Activated T-helper 1 cell treated with anti-CD3 and anti-CD28 coated beads, Interleukin-12 subunit alpha, Interleukin-12 subunit beta, Interleukin-2, Interleukin-4 antibody, amounts not matched to agents 30 ng/mL and 10 ng/mL and 1 ng/mL, durations not matched to agents 14 hours and 24 hours and 36 hours (primary cell): Measurements from ENCODE around the gene EXOC3L1. TPM values are rescaled to one million over a fixed set of nuclear protein-coding genes. Genes with fewer than 3 reads are reported as not detected.

Experiments
- DNase-seq: peaks from one replicate; pipeline ENCODE4 v3.0.0; 2021; ENCODE audit warnings: low spot score
- H3K27ac Mint-ChIP-seq: one replicate; pipeline ENCODE4 v1.8.0; 2021; ENCODE audit warnings: mild to moderate bottlenecking, mixed read lengths
- H3K27me3 Mint-ChIP-seq: one replicate; pipeline ENCODE4 v1.8.0; 2022; ENCODE audit warnings: mild to moderate bottlenecking, moderate library complexity, mixed read lengths; ENCODE audit not compliant: insufficient read depth
- H3K36me3 Mint-ChIP-seq: one replicate; pipeline ENCODE4 v1.8.0; 2021; ENCODE audit warnings: low read depth, mixed read lengths
- H3K4me1 Mint-ChIP-seq: one replicate; pipeline ENCODE4 v1.8.0; 2021; ENCODE audit warnings: low read depth, mixed read lengths
- H3K4me3 Mint-ChIP-seq: one replicate; pipeline ENCODE4 v1.8.0; 2021; ENCODE audit warnings: mild to moderate bottlenecking, moderate library complexity, mixed read lengths
- H3K9me3 Mint-ChIP-seq: one replicate; pipeline ENCODE4 v1.8.0; 2021; ENCODE audit warnings: mixed read lengths
- intact Hi-C: fragments of 100-400 bp; cut with micrococcal nuclease; formaldehyde crosslinking; loops from one replicate; pipeline ENCODE4 v1.15.1; 2024
- total RNA-seq: library from RNA; stranded (reverse); gene quantifications from 2 replicates; pipeline ENCODE4 v1.2.3, GENCODE V29; 2022

The EXOC3L1 gene
- total RNA-seq, 1 donor from 2014 or later, result 0.34 TPM

DNA sequence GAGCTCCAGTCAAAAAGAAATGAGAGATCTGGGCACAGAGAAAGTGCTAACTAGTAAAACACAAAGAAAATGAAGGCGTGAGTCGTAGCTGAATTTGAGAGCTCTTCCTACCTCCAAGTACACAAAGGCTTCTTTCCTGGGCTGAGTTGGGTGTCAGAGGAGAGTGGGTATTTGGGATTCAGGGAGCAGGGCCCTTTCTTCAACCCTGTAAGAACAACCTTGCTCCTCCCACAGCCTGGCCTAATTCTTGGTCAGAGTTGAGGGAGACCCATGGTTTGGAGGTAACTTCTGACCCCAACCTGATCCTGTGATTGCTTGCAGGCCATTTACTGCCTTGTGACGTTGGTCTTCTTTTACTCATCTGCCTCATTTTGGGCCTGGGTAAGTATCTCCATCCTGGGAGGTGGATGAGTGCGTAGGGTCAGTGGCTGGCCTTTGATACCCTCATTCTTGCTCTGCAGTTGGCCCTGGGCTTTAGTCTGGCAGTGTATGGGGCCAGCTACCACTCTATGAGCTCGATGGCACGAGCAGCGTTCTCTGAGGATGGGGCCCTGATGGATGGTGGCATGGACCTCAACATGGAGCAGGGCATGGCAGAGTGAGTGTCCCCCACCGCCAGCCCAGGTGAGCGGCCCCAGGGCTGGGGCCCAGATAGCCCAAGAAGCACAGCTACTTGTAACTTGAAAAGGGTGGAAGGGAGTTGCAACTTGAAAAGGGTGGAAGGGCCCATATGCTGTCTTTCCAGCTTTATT is 38.3 kb upstream of the EXOC3L1 start:
- Mint-ChIP-seq H3K4me1 (peaks cover 43% of the 10 kb centered on the region), H3K27me3 (no peaks in the 10 kb centered on the region), H3K36me3 (peaks cover 29% of the 10 kb centered on the region), H3K4me3 (peak overlapping the region; percentile 98), H3K27ac (peak overlapping the region; percentile 94), H3K9me3 (no peaks in the 10 kb centered on the region)
- DNase-seq, result no peak
- intact Hi-C loops, result loop anchor here (5.0 kb wide), 1 partner anchor 434 kb away; the partner anchor contains the start of genes ACD and PARD6A

DNA sequence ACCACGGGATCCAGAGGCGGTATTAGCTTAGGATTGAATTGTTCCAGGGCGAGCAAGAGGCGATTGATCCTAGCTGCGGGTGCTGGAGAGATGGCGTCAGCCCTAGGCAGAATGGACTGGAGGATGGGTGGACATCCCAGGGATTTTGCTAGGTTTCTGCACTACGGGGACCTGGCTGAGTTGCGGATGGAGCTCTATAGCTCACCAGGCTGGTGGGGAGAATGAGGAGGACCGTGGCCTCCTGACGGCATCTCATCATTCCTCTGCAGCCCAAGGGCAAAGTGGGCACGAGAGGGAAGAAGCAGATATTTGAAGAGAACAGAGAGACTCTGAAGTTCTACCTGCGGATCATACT is 37.6 kb upstream of the EXOC3L1 start:
- peak overlapping the region; percentile 94 for H3K27ac Mint-ChIP-seq
- no peak for DNase-seq
- no peaks in the 10 kb centered on the region for H3K9me3 Mint-ChIP-seq
- peaks cover 27% of the 10 kb centered on the region for H3K36me3 Mint-ChIP-seq
- no peaks in the 10 kb centered on the region for H3K27me3 Mint-ChIP-seq
- H3K4me3 Mint-ChIP-seq, result peak overlapping the region; percentile 98
- intact Hi-C loops, result loop anchor here (1.0 to 5.0 kb wide), 5 partner anchors 17 to 435 kb away; partner anchors contain the start of genes ACD, ATP6V0D1, MATCAP1 and PARD6A
- peaks cover 43% of the 10 kb centered on the region for H3K4me1 Mint-ChIP-seq

DNA sequence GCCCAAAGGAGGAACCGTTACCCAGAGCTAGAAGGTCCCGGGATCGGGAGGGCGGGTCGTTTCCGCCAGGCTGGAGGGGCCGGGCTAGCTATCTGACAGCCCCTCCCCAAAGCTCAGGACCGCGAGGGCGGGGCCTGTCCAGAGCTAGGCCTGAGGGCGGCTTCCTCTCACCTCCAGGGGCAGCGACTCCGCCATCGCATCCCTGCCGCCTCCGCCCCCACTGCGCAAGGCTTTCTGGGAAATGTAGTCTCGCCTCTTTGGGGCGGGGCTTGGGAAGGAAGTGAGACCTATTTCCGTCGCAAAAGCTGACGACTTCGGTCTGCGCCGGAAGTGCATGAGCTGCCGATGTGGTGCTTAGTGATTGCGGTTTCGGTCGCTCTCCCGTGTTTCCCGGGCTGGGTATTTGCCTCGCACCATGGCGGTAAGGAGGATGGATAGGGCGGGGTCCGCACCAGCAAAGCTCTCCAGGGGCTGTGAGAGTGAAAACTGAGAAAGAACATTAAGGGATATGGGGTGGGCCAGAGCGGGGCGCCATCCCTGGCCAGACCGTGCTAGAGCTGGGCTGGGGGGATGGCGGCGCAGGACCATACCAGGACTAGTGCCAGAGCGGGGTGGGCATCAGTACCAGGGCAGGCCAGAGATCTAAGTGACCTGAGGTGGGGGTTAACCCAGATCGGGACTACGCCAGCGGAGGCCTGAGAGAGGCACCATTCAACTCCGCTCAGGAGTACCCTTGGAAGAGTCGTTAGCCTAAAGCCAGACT is 37.0 kb upstream of the EXOC3L1 start, which contains the start of gene TMEM208:
Gene TMEM208 (plus strand): TSS at position 327 of the 763 bp plus-strand sequence. CDS start 89 bp downstream, at position 416.
- Mint-ChIP-seq H3K4me1 (peaks cover 43% of the 10 kb centered on the region), H3K27ac (peak within 1 kb of the TSS; percentile 94), H3K36me3 (peaks cover 27% of the 10 kb centered on the region), H3K27me3 (no peaks in the 10 kb centered on the region), H3K4me3 (peak within 1 kb of the TSS; percentile 98), H3K9me3 (no peaks in the 10 kb centered on the region)
- intact Hi-C loops, result loop anchor here (1.0 to 5.0 kb wide), 10 partner anchors 9 to 619 kb away; partner anchors contain the start of genes ACD, ATP6V0D1, E2F4 and MATCAP1
- DNase-seq, result peak; percentile 99

DNA sequence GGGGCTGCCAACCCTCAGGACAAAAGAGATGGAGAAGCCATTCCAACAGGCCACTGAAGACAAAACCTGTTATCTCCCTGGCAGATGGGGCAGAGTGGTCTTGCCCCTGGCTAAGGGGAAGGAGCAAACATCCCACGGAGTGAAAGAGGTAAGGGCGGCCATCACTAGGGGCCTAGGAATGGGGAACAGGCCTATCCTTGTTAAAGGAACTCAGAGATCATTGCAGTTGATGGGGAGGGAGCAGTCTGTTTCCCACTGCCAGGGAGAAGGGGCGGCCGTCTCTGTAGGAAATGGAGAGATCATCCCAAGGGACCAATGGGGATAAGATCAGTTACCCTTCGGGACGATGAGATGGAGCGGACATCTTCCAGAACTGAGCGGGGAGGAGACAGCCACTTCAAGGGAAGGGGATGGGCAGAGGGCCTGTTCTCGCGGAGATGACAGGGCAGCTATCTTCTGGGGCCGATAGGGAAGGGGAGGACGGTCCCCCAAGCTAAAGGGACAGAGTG is 36.4 kb upstream of the EXOC3L1 start:
- Mint-ChIP-seq H3K36me3 (peaks cover 27% of the 10 kb centered on the region), H3K4me1 (peaks cover 43% of the 10 kb centered on the region), H3K27me3 (no peaks in the 10 kb centered on the region), H3K27ac (peak overlapping the region; percentile 94), H3K9me3 (no peaks in the 10 kb centered on the region), H3K4me3 (peak overlapping the region; percentile 98)
- no peak for DNase-seq
- intact Hi-C loops, result loop anchor here (1.0 to 5.0 kb wide), 7 partner anchors 10 to 620 kb away; partner anchors contain the start of genes ACD, E2F4, NUTF2 and PARD6A

DNA sequence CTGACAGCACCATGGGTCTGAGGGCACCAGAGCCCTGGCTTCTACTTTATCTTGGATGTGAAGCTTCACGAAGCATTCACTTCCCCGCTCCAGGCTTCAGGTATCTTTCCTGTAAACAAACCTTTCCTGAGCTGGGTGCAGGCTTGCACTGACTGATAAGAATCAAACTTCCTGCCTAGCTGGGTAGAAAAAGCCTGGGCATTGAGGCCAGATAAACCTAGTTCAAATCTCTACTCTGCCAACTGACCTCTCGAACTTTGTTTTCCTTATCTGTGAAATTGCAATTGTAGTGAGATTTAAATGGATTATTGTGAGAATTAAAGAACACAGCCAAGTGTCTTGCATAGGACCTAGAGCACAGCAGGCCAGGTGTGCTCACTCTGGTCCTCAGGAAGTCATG is 34.1 kb upstream of the EXOC3L1 start:
- Mint-ChIP-seq H3K36me3 (peaks cover 14% of the 10 kb centered on the region), H3K4me3 (no peak overlapping the region), H3K4me1 (peaks cover 43% of the 10 kb centered on the region), H3K9me3 (no peaks in the 10 kb centered on the region), H3K27me3 (no peaks in the 10 kb centered on the region), H3K27ac (peak overlapping the region; percentile 11)
- DNase-seq, result no peak
- intact Hi-C loops, result no loop called here

DNA sequence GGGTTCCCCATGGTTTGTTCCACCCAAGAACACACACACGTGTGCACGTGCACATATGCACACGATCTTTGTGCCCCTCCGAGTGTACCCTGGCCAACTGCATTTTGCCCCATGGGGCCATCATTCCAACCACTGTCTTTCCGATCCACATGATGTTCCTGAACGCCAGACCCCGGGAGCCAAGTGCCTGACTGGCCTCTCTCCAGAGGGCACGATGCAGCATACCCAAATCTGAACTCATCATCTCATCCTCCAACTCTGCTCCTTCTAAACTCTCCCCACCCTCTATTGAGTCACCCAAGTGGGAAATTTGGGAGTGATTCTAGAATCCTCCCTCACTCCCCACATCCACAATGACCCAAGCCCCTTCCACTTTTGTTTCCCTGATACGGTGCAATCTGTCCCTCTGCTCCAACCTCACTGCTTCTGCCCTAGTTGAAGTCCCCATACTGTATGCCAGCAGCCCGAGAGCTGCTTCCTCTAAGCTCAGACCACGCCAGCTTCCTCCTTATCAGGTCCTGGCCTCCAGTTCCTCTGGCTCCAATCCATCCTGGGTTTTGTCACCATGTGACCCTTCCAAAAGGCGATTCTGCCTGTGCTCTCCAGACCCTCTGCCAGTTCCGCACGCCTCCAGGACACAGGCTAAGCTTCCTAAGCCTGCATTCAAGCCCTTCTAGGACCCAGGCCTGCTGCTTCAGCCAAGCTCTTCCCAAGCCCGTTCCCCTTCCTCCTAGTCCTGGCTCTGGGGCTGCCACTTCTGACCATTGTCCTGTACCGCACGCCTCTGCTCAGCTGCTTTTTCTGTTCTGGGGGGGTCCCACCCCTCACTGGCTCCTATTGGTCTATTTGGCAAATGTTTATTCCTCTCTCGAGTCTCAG is 26.9 kb upstream of the EXOC3L1 start:
- no peak overlapping the region for H3K4me3 Mint-ChIP-seq
- H3K27ac Mint-ChIP-seq, result no peak overlapping the region
- peaks cover 20% of the 10 kb centered on the region for H3K4me1 Mint-ChIP-seq
- intact Hi-C loops, result no loop called here
- H3K27me3 Mint-ChIP-seq, result peaks cover 11% of the 10 kb centered on the region
- no peak for DNase-seq
- no peaks in the 10 kb centered on the region for H3K9me3 Mint-ChIP-seq
- H3K36me3 Mint-ChIP-seq, result peaks cover 5% of the 10 kb centered on the region

DNA sequence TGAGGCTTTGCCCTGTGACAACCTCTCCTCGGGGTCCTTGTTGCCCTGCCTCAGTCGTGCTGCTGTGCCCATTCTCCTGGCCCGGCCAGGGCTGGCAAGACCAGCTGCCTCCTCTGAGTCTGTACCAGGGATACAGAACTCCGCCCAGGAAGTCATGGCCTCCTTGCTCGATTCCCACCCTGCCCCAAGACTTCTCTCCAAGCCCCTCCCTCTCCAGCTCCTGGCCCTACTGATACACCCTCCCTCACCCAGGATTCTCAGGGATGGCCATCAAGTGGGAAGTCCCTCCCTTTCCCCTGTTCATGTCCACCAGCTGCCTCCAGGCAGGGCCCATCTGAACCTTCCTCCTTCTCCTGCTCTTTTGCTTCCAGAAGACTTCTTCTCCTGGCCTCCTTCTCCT is 25.8 kb upstream of the EXOC3L1 start:
- no peak overlapping the region for H3K27ac Mint-ChIP-seq
- H3K4me3 Mint-ChIP-seq, result no peak overlapping the region
- no peaks in the 10 kb centered on the region for H3K9me3 Mint-ChIP-seq
- H3K36me3 Mint-ChIP-seq, result peaks cover 5% of the 10 kb centered on the region
- peaks cover 11% of the 10 kb centered on the region for H3K27me3 Mint-ChIP-seq
- intact Hi-C loops, result no loop called here
- no peak for DNase-seq
- H3K4me1 Mint-ChIP-seq, result peaks cover 20% of the 10 kb centered on the region

DNA sequence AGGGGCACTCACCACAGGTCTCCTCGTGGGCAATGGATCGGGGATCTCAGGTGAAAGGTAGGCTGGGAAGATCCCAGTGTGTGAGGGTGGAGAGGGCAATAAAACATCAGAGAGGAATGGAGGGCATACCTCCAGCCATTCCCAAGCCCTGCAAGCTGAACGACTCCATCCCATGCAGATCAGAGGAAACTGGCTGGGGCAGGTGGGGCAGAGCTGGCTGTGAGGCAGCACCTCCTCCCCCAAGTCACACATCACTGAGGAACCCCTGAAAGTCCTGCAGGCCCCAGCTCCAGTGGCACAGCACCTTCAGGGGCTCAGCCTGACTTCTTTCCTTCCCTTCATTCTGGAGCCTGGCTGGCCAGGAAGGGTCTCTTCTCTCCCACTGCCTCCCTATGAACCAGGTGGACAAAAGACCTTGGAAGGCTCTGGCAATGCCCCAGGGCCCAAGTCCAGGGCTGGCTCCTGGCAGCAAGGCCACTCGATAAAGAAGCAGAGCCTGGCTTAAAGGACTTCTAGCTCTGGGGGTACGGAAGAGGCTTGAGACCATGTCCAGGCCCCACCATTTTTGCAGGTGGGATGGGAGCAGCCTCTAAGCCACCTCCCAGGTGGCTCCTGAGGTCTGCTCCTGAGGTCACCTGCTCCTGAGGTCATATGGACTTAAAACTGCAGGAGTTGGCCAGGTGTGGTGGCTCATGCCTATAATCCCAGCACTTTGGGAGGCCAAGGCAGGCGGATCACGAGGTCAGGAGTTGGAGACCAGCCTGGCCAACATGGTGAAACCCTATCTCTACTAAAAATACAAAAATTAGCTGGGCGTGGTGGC is 23.5 kb upstream of the EXOC3L1 start:
- Mint-ChIP-seq H3K4me3 (no peak overlapping the region), H3K4me1 (peaks cover 20% of the 10 kb centered on the region), H3K27me3 (peaks cover 11% of the 10 kb centered on the region), H3K9me3 (no peaks in the 10 kb centered on the region), H3K27ac (no peak overlapping the region), H3K36me3 (peaks cover 5% of the 10 kb centered on the region)
- intact Hi-C loops, result no loop called here
- no peak for DNase-seq

DNA sequence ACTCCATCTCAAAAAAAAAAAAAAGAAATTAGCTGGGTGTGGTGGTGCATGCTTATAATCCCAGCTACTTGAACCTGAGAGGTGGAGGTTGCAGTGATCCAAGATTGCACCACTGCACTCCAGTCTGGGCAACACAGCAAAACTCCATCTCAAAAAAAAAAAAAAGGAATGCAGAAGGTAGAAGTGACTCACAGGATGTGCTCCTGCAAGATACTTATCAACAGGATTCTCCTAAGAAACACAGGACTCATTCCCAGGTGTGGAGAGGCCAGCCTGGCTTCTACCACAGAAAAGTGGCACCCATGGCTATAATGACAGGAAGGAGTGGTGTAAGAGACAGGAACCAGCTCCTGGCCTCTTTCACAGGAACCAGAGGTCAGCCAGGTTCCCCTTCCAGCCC is 22.8 kb upstream of the EXOC3L1 start:
- Mint-ChIP-seq H3K27me3 (peaks cover 11% of the 10 kb centered on the region), H3K36me3 (peaks cover 5% of the 10 kb centered on the region), H3K4me1 (peaks cover 18% of the 10 kb centered on the region), H3K4me3 (no peak overlapping the region), H3K27ac (no peak overlapping the region), H3K9me3 (no peaks in the 10 kb centered on the region)
- intact Hi-C loops, result no loop called here
- no peak for DNase-seq

DNA sequence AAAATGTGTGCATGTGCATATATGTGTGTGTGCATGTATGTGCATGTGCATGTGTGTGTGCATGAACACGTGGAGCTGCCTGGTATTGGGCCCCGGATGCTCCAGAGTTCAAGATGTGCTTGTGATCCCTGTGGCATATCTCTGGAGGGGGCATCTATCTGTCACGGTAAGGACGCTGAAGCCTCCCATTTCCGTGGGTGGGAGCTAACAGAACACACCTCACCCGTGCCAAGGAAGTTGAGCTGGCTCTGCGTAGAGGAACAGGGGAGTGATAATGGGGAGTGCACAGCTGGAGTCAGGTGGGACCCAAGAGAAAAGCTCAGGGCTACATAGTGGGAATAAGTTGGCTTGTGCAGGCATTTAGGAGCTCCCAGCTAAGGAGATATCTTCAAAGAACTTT is 21.7 kb upstream of the EXOC3L1 start:
- H3K36me3 Mint-ChIP-seq, result peaks cover 1% of the 10 kb centered on the region
- H3K27me3 Mint-ChIP-seq, result peaks cover 7% of the 10 kb centered on the region
- no peaks in the 10 kb centered on the region for H3K9me3 Mint-ChIP-seq
- no peak overlapping the region for H3K27ac Mint-ChIP-seq
- no peak overlapping the region for H3K4me3 Mint-ChIP-seq
- intact Hi-C loops, result no loop called here
- DNase-seq, result no peak
- peaks cover 9% of the 10 kb centered on the region for H3K4me1 Mint-ChIP-seq

DNA sequence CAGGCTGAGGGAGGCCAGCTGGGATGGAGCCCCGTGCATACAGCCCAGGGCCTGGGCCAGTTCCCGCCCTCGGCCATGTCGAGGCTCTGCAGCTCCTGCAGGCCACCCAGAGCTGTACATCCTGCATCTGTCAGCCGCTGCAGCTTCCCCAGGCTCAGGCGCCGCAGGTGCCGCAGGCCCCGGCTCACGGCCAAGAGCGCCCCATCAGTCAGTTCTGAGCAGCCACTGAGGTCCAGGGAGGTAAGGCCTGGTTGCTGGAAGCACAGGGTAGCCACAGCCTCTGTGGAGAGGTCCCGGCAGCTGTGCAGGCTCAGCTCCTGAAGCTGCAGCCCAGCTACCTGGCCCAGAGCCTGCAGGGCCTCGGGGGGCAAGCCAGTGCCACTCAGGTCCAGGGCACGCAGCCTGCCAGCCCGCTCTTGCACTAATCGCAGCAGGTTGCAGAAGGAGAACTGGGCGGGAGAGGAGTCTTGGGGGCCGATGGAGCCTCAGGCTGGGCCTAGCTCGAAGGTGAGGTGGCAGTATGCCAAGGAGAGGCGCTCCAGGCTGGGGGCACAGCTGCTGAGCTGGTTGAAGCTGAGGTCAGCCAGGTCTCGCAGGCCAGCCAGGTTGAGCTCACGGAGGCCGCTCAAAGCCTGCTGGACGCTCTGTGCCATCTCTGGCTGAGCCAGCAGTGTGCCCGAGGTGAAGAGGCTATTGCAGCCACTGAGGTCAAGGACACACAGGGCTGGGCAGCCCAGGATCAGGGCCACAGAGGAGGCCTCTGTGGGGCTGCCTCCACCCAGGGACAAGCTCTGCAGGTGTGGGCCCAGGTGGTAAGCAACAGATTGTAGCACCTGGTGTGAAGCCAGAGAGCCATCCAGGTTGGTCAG is 20.4 kb upstream of the EXOC3L1 start:
- Mint-ChIP-seq H3K36me3 (peaks cover 6% of the 10 kb centered on the region), H3K4me1 (no peaks in the 10 kb centered on the region), H3K9me3 (no peaks in the 10 kb centered on the region), H3K4me3 (no peak overlapping the region), H3K27ac (no peak overlapping the region), H3K27me3 (no peaks in the 10 kb centered on the region)
- intact Hi-C loops, result no loop called here
- no peak for DNase-seq
